Skeletal muscle satellite cell (primary cell): ENCODE data around the gene SGIP1.

ENCODE experiments used
- H3K27me3 ChIP-seq: 2 replicates; pipeline ENCODE4 v1.7.0; 2013; ENCODE audit warnings: low read length; ENCODE audit not compliant: control insufficient read depth, insufficient read depth
- H3K36me3 ChIP-seq: 2 replicates; pipeline ENCODE4 v1.7.0; 2013; ENCODE audit warnings: mild to moderate bottlenecking, control low read depth, low read length; ENCODE audit not compliant: insufficient read depth
- H3K4me1 ChIP-seq: 2 replicates; pipeline ENCODE4 v1.7.0; 2013; ENCODE audit warnings: low read length; ENCODE audit not compliant: control insufficient read depth, insufficient read depth
- H3K4me2 ChIP-seq: 2 replicates; pipeline ENCODE4 v1.7.0; 2013; ENCODE audit warnings: mild to moderate bottlenecking, low read length
- H3K4me3 ChIP-seq: 2 replicates; pipeline ENCODE4 v1.7.0; 2013; ENCODE audit warnings: low read length
- H3K9ac ChIP-seq: 2 replicates; pipeline ENCODE4 v1.7.0; 2013; ENCODE audit warnings: mild to moderate bottlenecking, low read depth, low read length, moderate library complexity
- H3K9me3 ChIP-seq: replicated peaks from 2 replicates; pipeline ENCODE4 v1.7.0; 2013; ENCODE audit warnings: mild to moderate bottlenecking, control low read depth, low read length

Gene SGIP1

GRCh38 chr1:66502086-66502485 lies 31.9 kb upstream of the SGIP1 start:
- Histone ChIP-seq H3K9me3 (no peaks in the 10 kb centered on the region), H3K27me3 (no peaks in the 10 kb centered on the region), H3K4me1 (peaks cover 11% of the 10 kb centered on the region), H3K4me3 (no peak overlapping the region), H3K36me3 (no peaks in the 10 kb centered on the region), H3K9ac (no peak overlapping the region), H3K4me2 (no peak overlapping the region)

GRCh38 chr1:66503841-66504470 lies 30.0 kb upstream of the SGIP1 start:
- Histone ChIP-seq H3K9me3 (no peaks in the 10 kb centered on the region), H3K27me3 (no peaks in the 10 kb centered on the region), H3K4me2 (no peak overlapping the region), H3K9ac (no peak overlapping the region), H3K4me1 (peaks cover 11% of the 10 kb centered on the region), H3K36me3 (no peaks in the 10 kb centered on the region), H3K4me3 (no peak overlapping the region)

GRCh38 chr1:66505671-66506392 lies 28.1 kb upstream of the SGIP1 start:
- Histone ChIP-seq H3K4me2 (no peak overlapping the region), H3K4me3 (no peak overlapping the region), H3K27me3 (no peaks in the 10 kb centered on the region), H3K9ac (peak overlapping the region; percentile 31), H3K4me1 (peaks cover 11% of the 10 kb centered on the region), H3K36me3 (no peaks in the 10 kb centered on the region), H3K9me3 (no peaks in the 10 kb centered on the region)

- Histone ChIP-seq H3K4me3 (no peak overlapping the region), H3K4me1 (peaks cover 11% of the 10 kb centered on the region), H3K4me2 (no peak overlapping the region), H3K9ac (no peak overlapping the region), H3K27me3 (no peaks in the 10 kb centered on the region), H3K36me3 (no peaks in the 10 kb centered on the region), H3K9me3 (no peaks in the 10 kb centered on the region)
Observed at GRCh38 chr1:66506393-66506687, 27.6 kb upstream of the SGIP1 start.

DNA sequence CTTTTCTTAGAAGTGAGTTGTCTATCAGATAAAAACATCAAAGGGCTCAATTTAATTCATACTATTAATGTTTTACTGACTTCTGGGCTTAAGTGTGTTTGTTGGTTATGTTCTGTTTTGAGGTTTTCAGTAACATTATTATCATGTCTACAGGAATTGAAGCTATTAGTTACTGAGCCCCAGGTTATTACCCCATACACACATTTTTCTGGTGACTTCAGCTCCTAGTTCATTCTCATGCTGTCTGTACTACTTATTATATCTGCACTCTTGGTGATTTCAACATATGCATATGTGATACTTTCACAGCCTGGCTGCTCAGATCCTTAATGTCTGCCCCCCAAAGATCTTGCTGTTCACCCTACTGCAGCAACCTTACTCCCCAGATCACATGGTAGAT lies 27.0 kb upstream of the SGIP1 start:
- Histone ChIP-seq H3K4me1 (peaks cover 11% of the 10 kb centered on the region), H3K4me3 (no peak overlapping the region), H3K9ac (no peak overlapping the region), H3K9me3 (no peaks in the 10 kb centered on the region), H3K36me3 (no peaks in the 10 kb centered on the region), H3K4me2 (no peak overlapping the region), H3K27me3 (no peaks in the 10 kb centered on the region)

- H3K4me2 ChIP-seq: no peak overlapping the region
- peaks cover 10% of the 10 kb centered on the region for H3K4me1 ChIP-seq
- H3K9ac ChIP-seq: no peak overlapping the region
- H3K27me3 ChIP-seq: no peaks in the 10 kb centered on the region
- no peak overlapping the region for H3K4me3 ChIP-seq
- no peaks in the 10 kb centered on the region for H3K9me3 ChIP-seq
- no peaks in the 10 kb centered on the region for H3K36me3 ChIP-seq
Observed at GRCh38 chr1:66510407-66510806, 23.5 kb upstream of the SGIP1 start.

- H3K27me3 ChIP-seq: no peaks in the 10 kb centered on the region
- no peak overlapping the region for H3K4me3 ChIP-seq
- peaks cover 3% of the 10 kb centered on the region for H3K4me1 ChIP-seq
- H3K36me3 ChIP-seq: no peaks in the 10 kb centered on the region
- no peak overlapping the region for H3K4me2 ChIP-seq
- no peaks in the 10 kb centered on the region for H3K9me3 ChIP-seq
- H3K9ac ChIP-seq: no peak overlapping the region
Observed at GRCh38 chr1:66511118-66511517, 22.8 kb upstream of the SGIP1 start.

- no peaks in the 10 kb centered on the region for H3K27me3 ChIP-seq
- no peaks in the 10 kb centered on the region for H3K36me3 ChIP-seq
- H3K4me2 ChIP-seq: no peak overlapping the region
- H3K9me3 ChIP-seq: no peaks in the 10 kb centered on the region
- peaks cover 13% of the 10 kb centered on the region for H3K4me1 ChIP-seq
- no peak overlapping the region for H3K9ac ChIP-seq
- H3K4me3 ChIP-seq: no peak overlapping the region
Observed at GRCh38 chr1:66517959-66518358, 16.0 kb upstream of the SGIP1 start.

- H3K27me3 ChIP-seq: no peaks in the 10 kb centered on the region
Observed at GRCh38 chr1:66518654-66519053, 15.3 kb upstream of the SGIP1 start.

GRCh38 chr1:66519992-66520391 lies 14.0 kb upstream of the SGIP1 start:
- Histone ChIP-seq H3K9ac (no peak overlapping the region), H3K36me3 (no peaks in the 10 kb centered on the region), H3K4me3 (no peak overlapping the region), H3K27me3 (no peaks in the 10 kb centered on the region), H3K9me3 (no peaks in the 10 kb centered on the region), H3K4me2 (no peak overlapping the region), H3K4me1 (peaks cover 13% of the 10 kb centered on the region)

More at GRCh38 chr1:66518654-66519053, 15.3 kb upstream of the SGIP1 start:
- Histone ChIP-seq H3K4me2 (no peak overlapping the region), H3K4me1 (peaks cover 13% of the 10 kb centered on the region), H3K9ac (no peak overlapping the region), H3K36me3 (no peaks in the 10 kb centered on the region), H3K9me3 (no peaks in the 10 kb centered on the region), H3K4me3 (no peak overlapping the region)

- Histone ChIP-seq H3K4me1 (peaks cover 14% of the 10 kb centered on the region), H3K9ac (no peak overlapping the region), H3K36me3 (no peaks in the 10 kb centered on the region), H3K27me3 (no peaks in the 10 kb centered on the region), H3K4me3 (no peak overlapping the region), H3K4me2 (no peak overlapping the region), H3K9me3 (no peaks in the 10 kb centered on the region)
Observed at GRCh38 chr1:66520655-66521054, 13.3 kb upstream of the SGIP1 start.

GRCh38 chr1:66521721-66522365 lies 12.1 kb upstream of the SGIP1 start:
- H3K4me2 ChIP-seq: peak overlapping the region; percentile 43
- H3K9me3 ChIP-seq: no peaks in the 10 kb centered on the region
- no peak overlapping the region for H3K4me3 ChIP-seq
- H3K9ac ChIP-seq: no peak overlapping the region
- peaks cover 20% of the 10 kb centered on the region for H3K4me1 ChIP-seq
- no peaks in the 10 kb centered on the region for H3K36me3 ChIP-seq
- no peaks in the 10 kb centered on the region for H3K27me3 ChIP-seq
